Neutrophil (primary cell): Measurements from ENCODE around the gene DIAPH1.
"Not testable (repeated sequence)": the region's sequence is repeated elsewhere in the genome, so short reads cannot be mapped to it uniquely, and the experiment has no call there.

ENCODE experiments used
- H3K27ac ChIP-seq: fragments of 200-600 bp; sonication (generic); 2 replicates; pipeline ENCODE4 v1.5.1; 2016; ENCODE audit warnings: mild to moderate bottlenecking, moderate library complexity
- H3K27me3 ChIP-seq: fragments of 200-600 bp; sonication (generic); 2 replicates; pipeline ENCODE4 v1.6.0; 2016; ENCODE audit warnings: mild to moderate bottlenecking
- H3K36me3 ChIP-seq: fragments of 200-600 bp; sonication (generic); 2 replicates; pipeline ENCODE4 v1.5.1; 2017
- H3K4me1 ChIP-seq, 2 experiments: fragments of 200-600 bp in 1 of 2; sonication (generic) in 1 of 2; 1 replicate in 1 of 2; 2 replicates in 1 of 2; pipeline versions ENCODE4 v1.5.1 to v1.6.1; 2013 to 2016; ENCODE audit warnings: low read depth in 1 of 2, low read length in 1 of 2, mild to moderate bottlenecking in 1 of 2, moderate library complexity in 1 of 2; ENCODE audit not compliant: control insufficient read depth in 1 of 2, insufficient read depth in 1 of 2
- H3K4me3 ChIP-seq, 2 experiments: fragments of 200-600 bp in 1 of 2; sonication (generic) in 1 of 2; 1 replicate in 1 of 2; 2 replicates in 1 of 2; pipeline ENCODE4 v1.5.1; 2013 to 2016; ENCODE audit warnings: low read depth in 1 of 2, low read length in 1 of 2, mild to moderate bottlenecking in 1 of 2, moderate library complexity in 1 of 2
- H3K9me3 ChIP-seq: fragments of 200-600 bp; sonication (generic); 2 replicates; pipeline ENCODE4 v1.5.1; 2016
- TF ChIP-seq, protein P1 (sequence below): fragments of 200-600 bp; sonication (generic); IDR thresholded peaks from 2 replicates; pipeline ENCODE4 v1.5.1; 2016; ENCODE audit warnings: antibody characterized with exemption

The DIAPH1 gene

DNA sequence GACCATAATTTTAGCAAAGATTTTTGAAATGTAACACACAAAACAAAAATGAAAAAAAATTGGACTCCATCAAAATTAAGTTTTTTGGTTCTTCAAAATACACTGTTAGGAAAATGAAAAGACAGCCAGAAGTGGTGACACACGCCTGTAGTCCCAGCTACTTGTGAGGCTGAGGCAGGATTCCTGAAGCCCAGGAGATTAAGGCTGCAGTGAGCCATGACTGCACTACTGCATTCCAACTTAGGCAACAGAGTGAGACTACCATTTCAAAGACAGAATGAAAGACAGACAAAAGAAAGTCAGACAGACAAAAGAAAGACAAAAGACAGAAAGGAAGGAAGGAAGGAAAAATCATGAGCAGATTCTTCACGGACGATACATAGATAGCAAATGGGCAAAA is 7.5 kb downstream of the DIAPH1 start:
- no peaks in the 10 kb centered on the region for H3K9me3 ChIP-seq
- no peaks in the 10 kb centered on the region for H3K27me3 ChIP-seq
- peak overlapping the region; percentile 87 for H3K27ac ChIP-seq
- H3K36me3 ChIP-seq: no peaks in the 10 kb centered on the region
- peaks cover 82 to 95% of the 10 kb centered on the region in 2 experiments for H3K4me1 ChIP-seq
- TF ChIP-seq, protein P1, sequence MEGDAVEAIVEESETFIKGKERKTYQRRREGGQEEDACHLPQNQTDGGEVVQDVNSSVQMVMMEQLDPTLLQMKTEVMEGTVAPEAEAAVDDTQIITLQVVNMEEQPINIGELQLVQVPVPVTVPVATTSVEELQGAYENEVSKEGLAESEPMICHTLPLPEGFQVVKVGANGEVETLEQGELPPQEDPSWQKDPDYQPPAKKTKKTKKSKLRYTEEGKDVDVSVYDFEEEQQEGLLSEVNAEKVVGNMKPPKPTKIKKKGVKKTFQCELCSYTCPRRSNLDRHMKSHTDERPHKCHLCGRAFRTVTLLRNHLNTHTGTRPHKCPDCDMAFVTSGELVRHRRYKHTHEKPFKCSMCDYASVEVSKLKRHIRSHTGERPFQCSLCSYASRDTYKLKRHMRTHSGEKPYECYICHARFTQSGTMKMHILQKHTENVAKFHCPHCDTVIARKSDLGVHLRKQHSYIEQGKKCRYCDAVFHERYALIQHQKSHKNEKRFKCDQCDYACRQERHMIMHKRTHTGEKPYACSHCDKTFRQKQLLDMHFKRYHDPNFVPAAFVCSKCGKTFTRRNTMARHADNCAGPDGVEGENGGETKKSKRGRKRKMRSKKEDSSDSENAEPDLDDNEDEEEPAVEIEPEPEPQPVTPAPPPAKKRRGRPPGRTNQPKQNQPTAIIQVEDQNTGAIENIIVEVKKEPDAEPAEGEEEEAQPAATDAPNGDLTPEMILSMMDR: no peak
- peak overlapping the region in 1 of 2 experiments; percentile 22 for H3K4me3 ChIP-seq

DNA sequence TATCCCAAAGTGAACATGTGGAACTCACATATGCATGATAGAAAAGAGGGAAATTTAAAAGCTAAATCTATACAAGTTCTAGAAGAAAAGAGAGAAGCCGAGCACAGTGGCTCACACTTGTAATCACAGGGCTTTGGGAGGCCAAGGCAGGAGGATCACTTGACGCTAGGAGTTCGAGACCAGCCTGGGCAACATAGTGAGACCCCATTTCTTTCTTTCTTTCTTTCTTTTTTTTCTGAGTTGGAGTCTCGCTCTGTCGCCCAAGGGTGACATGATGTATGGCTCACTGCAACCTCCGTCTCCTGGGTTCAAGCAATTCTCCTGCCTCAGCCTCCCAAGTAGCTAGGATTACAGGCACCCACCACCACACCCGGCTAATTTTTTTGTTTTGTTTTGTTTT is 8.9 kb downstream of the DIAPH1 start:
- H3K9me3 ChIP-seq, H3K36me3 ChIP-seq, H3K27me3 ChIP-seq: not testable (repeated sequence)
- peak overlapping the region; percentile 87 for H3K27ac ChIP-seq
- peak overlapping the region in 1 of 2 experiments; percentile 29 for H3K4me3 ChIP-seq
- peaks cover 84 to 95% of the 10 kb centered on the region in 2 experiments for H3K4me1 ChIP-seq

DNA sequence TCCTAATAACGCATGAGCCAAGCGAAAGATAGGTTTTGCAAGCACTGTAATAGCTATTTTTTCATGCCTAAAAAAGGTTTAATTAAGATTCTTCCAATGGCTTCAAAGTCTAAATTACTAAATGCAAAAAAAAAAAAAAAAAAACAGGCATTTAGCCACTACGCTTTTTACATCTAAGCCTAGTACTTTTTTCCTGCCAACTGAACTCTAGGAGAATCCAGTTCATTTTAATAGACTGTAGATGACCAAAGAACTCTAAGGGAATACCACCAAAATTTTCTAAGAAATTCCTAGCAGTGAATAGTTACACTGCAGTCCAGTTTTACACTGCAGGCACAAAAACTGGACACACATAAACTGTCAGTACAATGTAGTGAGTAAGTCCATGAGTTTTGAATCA is 9.8 kb downstream of the DIAPH1 start:
- Histone ChIP-seq H3K27me3 (no peaks in the 10 kb centered on the region), H3K36me3 (no peaks in the 10 kb centered on the region), H3K27ac (peak overlapping the region; percentile 87), H3K9me3 (no peaks in the 10 kb centered on the region), H3K4me1 (peaks cover 87 to 98% of the 10 kb centered on the region in 2 experiments), H3K4me3 (peak overlapping the region in 1 of 2 experiments; percentile 29)
- TF ChIP-seq, protein P1: no peak

GRCh38 chr5:141608557-141608956 is 10.2 kb downstream of the DIAPH1 start:
- H3K4me3 ChIP-seq: no peak overlapping the region
- peak overlapping the region; percentile 87 for H3K27ac ChIP-seq
- no peaks in the 10 kb centered on the region for H3K9me3 ChIP-seq
- H3K4me1 ChIP-seq: peaks cover 87 to 99% of the 10 kb centered on the region in 2 experiments
- no peaks in the 10 kb centered on the region for H3K27me3 ChIP-seq
- no peaks in the 10 kb centered on the region for H3K36me3 ChIP-seq
- TF ChIP-seq, protein P1: no peak

- Histone ChIP-seq H3K9me3 (no peaks in the 10 kb centered on the region), H3K36me3 (no peaks in the 10 kb centered on the region), H3K4me3 (no peak overlapping the region), H3K4me1 (peaks cover 87 to 99% of the 10 kb centered on the region in 2 experiments), H3K27me3 (no peaks in the 10 kb centered on the region), H3K27ac (peak overlapping the region; percentile 87)
- TF ChIP-seq, protein P1: no peak
Measured at GRCh38 chr5:141608046-141608445, 10.8 kb downstream of the DIAPH1 start.

DNA sequence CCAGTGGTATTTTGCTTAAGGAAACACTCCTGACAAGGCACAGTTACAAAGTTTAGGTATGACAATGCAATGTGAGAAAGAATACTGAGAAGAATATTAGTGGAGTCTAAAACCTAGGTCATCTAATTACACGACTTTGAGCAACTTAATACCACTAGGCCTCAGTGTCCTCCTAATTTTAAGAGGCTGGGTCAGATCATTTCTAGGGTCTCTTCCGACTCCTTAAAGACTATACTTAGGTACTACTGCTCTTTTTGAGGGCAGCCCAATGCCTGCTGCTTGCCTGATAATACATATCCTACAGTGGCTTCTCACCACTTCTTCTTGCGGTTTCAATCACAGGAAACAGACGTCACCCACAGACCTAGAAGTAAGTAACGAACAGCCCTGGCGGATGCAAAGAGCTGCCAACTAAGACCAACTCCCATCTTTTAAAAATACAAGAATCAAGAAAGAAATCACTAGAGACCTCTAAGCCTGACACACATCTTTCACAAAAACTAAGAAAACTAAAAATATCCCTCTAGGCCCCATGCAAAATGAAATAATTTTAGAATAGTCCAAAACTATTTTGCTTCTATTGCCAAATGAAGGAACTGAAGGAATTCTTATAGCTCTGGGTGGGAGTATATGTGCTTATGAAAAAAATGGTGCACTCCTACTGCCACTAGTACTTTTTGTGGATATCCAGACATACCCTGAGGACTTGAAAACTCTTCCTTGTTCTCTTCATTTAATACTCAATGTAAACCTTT is 13.1 kb downstream of the DIAPH1 start:
- TF ChIP-seq, protein P1: peak; percentile 55
- H3K4me1 ChIP-seq: peaks cover 96 to 98% of the 10 kb centered on the region in 2 experiments
- no peaks in the 10 kb centered on the region for H3K36me3 ChIP-seq
- no peaks in the 10 kb centered on the region for H3K27me3 ChIP-seq
- H3K9me3 ChIP-seq: no peaks in the 10 kb centered on the region
- H3K4me3 ChIP-seq: peak overlapping the region; percentile 44 to 45
- peak overlapping the region; percentile 87 for H3K27ac ChIP-seq
